ENCODE measurements around the gene ZBTB11. TPM values are rescaled to one million over a fixed set of nuclear protein-coding genes. Genes with fewer than 3 reads are reported as not detected.

ZBTB11 gene
- total and polyA plus RNA-seq, 2 of the 13 experiments (the other 11 are each of a cell fraction or from before 2014, with no cell fraction given) = 5.9 to 18.1 TPM

- no peak for TF ChIP-seq CSRNP2 (CRISPR knock-in tag; conservative IDR thresholded peaks at IDR 0.05; ENCODE audit: low read depth)
- TF ChIP-seq ZNF547 (CRISPR knock-in tag; IDR thresholded peaks at IDR 0.05) = no peak
- TF ChIP-seq NCOA1 (CRISPR knock-in tag; IDR thresholded peaks at IDR 0.05) = no peak
- TF ChIP-seq ZNF879 (CRISPR knock-in tag; IDR thresholded peaks at IDR 0.05) = no peak
- peak; percentile 38; the same call in 1 of the 2 replicates for TF ChIP-seq ZBTB7A (CRISPR knock-in tag; IDR thresholded peaks at IDR 0.05)
- no peak for TF ChIP-seq NBN (conservative IDR thresholded peaks at IDR 0.05)
- no peak for TF ChIP-seq ZNF577 (CRISPR knock-in tag; IDR thresholded peaks at IDR 0.05; ENCODE audit: borderline replicate concordance, low read depth)
- TF ChIP-seq ZNF768 (CRISPR knock-in tag; IDR thresholded peaks at IDR 0.05) = no peak
- 0 out of 2 replicates have a peak, but pooled peaks have one; percentile 46 for TF ChIP-seq GTF3A (CRISPR knock-in tag; conservative IDR thresholded peaks at IDR 0.05)
- no peak for TF ChIP-seq ZNF136 (CRISPR knock-in tag; IDR thresholded peaks at IDR 0.05; ENCODE audit: low read depth)
- TF ChIP-seq ZNF891 (CRISPR knock-in tag; IDR thresholded peaks at IDR 0.05) = no peak
- TF ChIP-seq TEAD2 (CRISPR knock-in tag; IDR thresholded peaks at IDR 0.05) = no peak
- TF ChIP-seq, protein P1, sequence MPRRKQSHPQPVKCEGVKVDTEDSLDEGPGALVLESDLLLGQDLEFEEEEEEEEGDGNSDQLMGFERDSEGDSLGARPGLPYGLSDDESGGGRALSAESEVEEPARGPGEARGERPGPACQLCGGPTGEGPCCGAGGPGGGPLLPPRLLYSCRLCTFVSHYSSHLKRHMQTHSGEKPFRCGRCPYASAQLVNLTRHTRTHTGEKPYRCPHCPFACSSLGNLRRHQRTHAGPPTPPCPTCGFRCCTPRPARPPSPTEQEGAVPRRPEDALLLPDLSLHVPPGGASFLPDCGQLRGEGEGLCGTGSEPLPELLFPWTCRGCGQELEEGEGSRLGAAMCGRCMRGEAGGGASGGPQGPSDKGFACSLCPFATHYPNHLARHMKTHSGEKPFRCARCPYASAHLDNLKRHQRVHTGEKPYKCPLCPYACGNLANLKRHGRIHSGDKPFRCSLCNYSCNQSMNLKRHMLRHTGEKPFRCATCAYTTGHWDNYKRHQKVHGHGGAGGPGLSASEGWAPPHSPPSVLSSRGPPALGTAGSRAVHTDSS (CRISPR knock-in tag; conservative IDR thresholded peaks at IDR 0.05) = no peak
- TF ChIP-seq ZNF264 (CRISPR knock-in tag; IDR thresholded peaks at IDR 0.05) = no peak
- no peak; the same call in 1 of the 2 replicates for TF ChIP-seq ARHGAP35 (CRISPR knock-in tag; IDR thresholded peaks at IDR 0.05; ENCODE audit: borderline replicate concordance)
- TF ChIP-seq ZNF674 (CRISPR knock-in tag; IDR thresholded peaks at IDR 0.05; ENCODE audit: low read depth) = no peak
- no peak for TF ChIP-seq JUN (CRISPR knock-in tag; IDR thresholded peaks at IDR 0.05)
- TF ChIP-seq FOXK1 (CRISPR knock-in tag; IDR thresholded peaks at IDR 0.05; ENCODE audit: borderline replicate concordance, low read depth) = no peak
- TF ChIP-seq MLLT10 (CRISPR knock-in tag; IDR thresholded peaks at IDR 0.05) = no peak
- TF ChIP-seq ZSCAN30 (CRISPR knock-in tag; IDR thresholded peaks at IDR 0.05) = 0 out of 2 replicates have a peak, but pooled peaks have one; percentile 50
- TF ChIP-seq, protein P2, sequence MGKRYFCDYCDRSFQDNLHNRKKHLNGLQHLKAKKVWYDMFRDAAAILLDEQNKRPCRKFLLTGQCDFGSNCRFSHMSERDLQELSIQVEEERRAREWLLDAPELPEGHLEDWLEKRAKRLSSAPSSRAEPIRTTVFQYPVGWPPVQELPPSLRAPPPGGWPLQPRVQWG (CRISPR knock-in tag; IDR thresholded peaks at IDR 0.05; ENCODE audit: borderline replicate concordance, low read depth) = no peak
- no peak for TF ChIP-seq MATR3 (CRISPR knock-in tag; IDR thresholded peaks at IDR 0.05)
- no peak for TF ChIP-seq ZBTB7B (CRISPR knock-in tag; IDR thresholded peaks at IDR 0.05)
- TF ChIP-seq, protein P3, sequence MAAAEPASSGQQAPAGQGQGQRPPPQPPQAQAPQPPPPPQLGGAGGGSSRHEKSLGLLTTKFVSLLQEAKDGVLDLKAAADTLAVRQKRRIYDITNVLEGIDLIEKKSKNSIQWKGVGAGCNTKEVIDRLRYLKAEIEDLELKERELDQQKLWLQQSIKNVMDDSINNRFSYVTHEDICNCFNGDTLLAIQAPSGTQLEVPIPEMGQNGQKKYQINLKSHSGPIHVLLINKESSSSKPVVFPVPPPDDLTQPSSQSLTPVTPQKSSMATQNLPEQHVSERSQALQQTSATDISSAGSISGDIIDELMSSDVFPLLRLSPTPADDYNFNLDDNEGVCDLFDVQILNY (CRISPR knock-in tag; conservative IDR thresholded peaks at IDR 0.05) = no peak
- TF ChIP-seq SMC3 (IDR thresholded peaks at IDR 0.05; ENCODE audit: low read length) = no peak
- no peak for TF ChIP-seq DNMT3B (CRISPR knock-in tag; conservative IDR thresholded peaks at IDR 0.05)
- TF ChIP-seq MED8 (CRISPR knock-in tag; IDR thresholded peaks at IDR 0.05; ENCODE audit: insufficient replicate concordance) = no peak
- TF ChIP-seq FLYWCH1 (CRISPR knock-in tag; IDR thresholded peaks at IDR 0.05) = no peak
Observed at GRCh38 chr3:101724329-101725193, 47.6 kb upstream of the ZBTB11 start, which contains the start of gene CEP97 (continued).

All from HepG2 (cell line).